ENCODE measurements around the gene CENPP. TPM values are rescaled to one million over a fixed set of nuclear protein-coding genes. Genes with fewer than 3 reads are reported as not detected.

CENPP gene
- polyA plus RNA-seq, 10 donors, result 4.3 to 7.8 (median 5.0) TPM

DNA sequence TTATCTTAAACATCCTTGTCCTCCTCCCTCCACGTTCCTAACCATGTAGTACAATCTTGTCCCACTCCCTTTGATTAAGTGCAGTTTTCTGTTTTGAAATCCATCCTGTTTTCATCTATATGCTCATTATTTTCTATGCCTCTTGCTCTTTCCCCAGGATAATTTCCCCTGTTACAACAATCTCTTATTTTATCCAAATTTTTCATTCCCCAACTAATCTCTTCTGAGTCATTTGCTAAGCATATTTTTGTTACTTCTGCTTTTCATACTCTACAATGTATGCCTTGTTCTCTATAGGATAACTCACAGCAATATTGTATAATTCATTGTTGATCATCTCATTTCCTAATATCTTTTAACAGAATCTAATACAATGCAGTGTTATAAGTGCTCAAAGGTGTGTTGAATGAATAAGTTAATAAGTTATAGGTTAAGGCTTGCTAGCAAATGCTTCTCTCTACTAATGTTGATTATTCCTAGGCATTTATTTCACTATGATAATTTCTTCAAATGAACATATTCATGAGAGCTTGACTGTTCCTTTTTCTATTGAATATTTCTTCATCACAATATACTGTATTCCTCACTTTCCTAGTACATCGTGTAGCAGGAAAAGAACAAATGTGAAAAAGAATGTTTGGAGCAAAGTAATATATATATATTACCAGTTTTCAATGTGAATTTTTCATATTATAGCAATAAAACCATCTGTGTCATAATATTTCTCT is 97.0 kb downstream of the CENPP start:
- peak in 1 of 3 donors; percentile 53 for DNase-seq

DNA sequence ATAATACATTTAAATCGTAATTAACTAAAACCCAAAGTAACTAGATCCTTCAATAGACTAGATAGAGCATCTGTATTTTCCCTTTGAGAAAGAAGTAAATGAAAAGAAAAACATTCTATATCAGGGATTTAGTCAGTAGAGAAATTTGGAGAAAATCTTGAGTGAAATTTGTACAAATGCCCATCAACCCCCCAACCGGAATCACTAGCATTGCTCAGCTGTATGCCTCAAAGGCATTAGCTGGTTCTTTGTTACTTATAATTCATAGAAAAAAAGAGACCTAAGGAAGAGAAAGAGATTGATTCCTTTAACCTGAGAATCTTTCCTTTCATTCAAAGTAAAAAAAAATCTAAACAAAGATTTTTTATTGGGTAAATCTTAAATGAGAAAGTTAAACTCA is 97.9 kb downstream of the CENPP start:
- DNase-seq, result peak in 1 of 3 donors; percentile 60

DNA sequence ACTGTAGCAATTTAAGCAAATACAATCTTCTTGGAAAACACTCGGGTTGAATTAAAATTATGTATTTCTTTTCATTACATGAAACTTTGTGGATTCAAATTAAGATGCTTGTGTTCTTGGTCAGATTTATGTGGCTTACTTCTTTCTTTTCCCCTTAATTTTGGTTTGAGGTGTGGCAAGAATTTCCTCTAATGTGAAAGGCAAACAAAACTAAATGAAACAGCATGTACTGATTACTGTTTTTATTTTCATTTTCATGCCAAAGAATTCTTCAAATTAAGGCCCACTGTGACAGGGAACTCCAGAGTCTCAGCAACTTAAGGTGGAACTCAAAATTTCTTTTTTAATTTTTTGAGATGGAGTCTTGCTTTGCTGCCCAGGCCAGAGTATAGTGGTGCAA is 98.6 kb downstream of the CENPP start, which contains the start of gene OMD:
TSS of gene OMD (minus strand) at position 132 of the 400 bp plus-strand sequence. CDS start 6,913 bp downstream, outside the sequence.
- DNase-seq, result peak in 1 of 3 donors; percentile 75

- peak in 2 of 3 donors; percentile 81 to 91 for DNase-seq
Measured at GRCh38 chr9:92425474-92425873, 99.7 kb downstream of the CENPP start.

GRCh38 chr9:92426501-92427145 is 100.9 kb downstream of the CENPP start:
- DNase-seq, result peak in 1 of 3 donors; percentile 77

DNA sequence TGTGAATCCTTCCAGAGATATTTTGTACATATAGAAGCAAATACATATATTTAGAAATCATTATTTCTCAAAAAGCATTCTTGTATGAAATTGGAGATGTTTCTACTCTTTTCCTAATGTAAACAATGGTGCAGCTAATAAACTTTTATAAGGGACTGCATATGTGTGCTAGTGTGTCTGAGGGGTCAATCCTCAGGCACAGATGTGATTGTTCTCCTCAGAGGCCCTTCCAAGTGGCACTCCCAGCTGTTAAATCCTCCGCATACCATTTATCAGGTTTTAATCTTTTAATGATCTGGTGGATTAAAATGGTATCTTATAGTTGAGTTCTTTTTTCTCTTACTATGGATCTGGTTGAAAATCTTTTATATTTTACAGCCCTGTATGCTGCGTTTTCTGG is 104.1 kb downstream of the CENPP start:
- no peak for DNase-seq

DNA sequence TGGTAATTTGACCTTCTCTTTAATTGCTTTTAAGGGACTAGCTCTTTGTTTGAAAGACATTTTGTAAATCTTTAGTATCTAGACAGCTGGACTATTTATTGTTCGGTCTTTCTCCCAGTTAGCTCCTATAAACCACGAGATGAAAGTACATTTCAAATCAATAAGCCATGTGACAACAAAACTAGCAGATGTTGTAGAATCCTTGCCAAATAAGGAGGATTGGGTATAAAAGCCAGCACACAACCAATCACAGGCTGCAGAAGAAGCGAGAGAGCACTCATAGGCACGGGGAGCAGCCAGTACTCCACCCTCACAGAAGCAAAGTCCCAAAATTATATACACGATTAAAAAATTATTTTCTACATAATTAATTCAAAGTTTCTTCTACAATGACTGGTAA is 106.6 kb downstream of the CENPP start:
- DNase-seq, result peak in 2 of 3 donors; percentile 62 to 77

GRCh38 chr9:92432972-92433548 is 107.3 kb downstream of the CENPP start:
- DNase-seq, result no peak

GRCh38 chr9:92435263-92435662 is 109.5 kb downstream of the CENPP start:
- DNase-seq, result no peak

DNA sequence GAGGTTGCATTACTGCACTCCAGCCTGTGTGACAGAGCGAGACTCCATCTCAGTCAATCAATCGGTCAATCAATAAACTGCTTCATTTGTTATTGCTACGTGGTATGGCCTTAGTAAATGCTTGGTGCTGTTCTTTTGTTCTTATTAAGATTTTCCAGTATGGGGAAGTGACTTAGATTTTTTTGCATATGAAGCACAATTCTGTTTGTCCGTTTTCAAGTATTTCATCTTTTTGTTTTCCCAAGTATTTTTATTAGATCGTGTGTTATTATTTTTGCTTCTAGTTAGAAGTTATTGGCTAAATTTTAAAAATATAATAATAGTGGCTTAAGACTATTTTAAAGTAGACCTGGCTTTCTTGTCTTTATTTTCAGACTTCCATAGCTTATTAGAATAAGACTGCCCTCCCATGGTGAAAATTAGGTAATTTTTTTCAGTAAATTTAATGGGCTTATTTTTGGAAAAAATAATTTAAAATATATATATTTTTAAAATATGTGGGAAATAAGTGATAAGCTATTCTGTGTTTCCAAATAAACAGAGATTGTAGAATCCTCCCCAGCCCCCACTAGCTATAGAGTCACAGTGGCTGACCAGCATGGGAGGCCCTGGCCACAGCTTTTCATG is 113.3 kb downstream of the CENPP start:
- DNase-seq, result peak in 2 of 3 donors; percentile 18 to 56

- DNase-seq, result peak in 2 of 3 donors; percentile 15 to 38
Measured at GRCh38 chr9:92439921-92440750, 114.4 kb downstream of the CENPP start.

GRCh38 chr9:92440751-92441046 is 114.9 kb downstream of the CENPP start:
- no peak for DNase-seq

DNA sequence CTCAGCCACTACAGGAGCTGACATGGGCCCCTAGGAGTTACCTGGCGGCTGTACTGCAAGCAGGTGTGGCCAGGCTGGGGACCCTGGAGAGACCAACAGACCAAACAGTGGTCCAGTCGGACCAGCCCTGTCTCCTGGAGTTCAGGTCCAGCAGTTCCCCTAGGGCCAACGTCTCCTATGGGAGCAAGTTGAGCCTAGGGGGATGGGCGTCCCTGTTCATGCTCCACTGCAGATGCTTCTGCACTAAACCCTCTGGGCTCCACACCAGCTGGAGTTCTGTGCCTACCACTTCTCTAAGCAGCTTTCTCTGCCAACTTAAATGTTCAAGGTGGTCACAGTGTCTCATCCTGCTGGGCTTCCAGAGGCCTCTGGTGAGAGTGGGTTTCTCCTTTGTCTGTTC is 119.1 kb downstream of the CENPP start:
- no peak for DNase-seq

DNA sequence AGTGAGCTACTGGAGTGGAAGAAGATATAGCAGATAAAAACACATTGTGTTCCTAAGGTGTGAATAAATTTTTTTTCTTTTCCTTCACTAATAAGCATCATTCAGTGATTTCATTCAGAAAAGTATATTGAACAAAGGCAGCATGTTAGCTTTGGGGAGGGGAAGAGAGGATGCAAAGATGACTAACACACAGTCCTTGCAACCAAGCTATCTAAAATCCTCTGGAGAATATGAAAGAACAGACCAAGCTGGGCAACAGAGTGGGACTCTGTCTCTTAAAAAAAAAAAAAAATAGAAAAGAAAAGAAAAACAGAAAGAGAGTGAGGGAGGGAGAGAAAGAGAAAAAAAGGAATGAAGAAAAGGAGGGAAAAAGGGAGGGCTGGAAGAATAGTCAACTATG is 120.8 kb downstream of the CENPP start:
- no peak for DNase-seq

GRCh38 chr9:92455217-92455616 is 129.5 kb downstream of the CENPP start:
- DNase-seq, result no peak

DNA sequence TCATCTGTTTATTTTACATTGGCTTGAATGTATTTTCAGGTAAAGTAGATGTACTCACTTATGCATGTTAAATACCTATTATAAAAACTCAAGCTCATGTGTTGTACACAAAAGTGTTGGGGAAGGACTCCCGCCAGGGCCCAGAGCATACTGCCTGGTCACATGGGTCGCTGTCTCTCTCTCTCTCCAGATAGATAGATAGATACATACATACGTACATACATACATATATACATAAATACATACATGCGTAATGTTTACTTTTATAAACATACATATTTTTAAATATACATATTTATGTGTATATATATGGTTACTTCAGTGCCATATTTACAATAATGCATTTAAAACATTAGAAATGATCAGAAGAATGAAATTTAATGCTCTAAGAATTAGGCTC is 131.8 kb downstream of the CENPP start:
- no peak for DNase-seq

DNA sequence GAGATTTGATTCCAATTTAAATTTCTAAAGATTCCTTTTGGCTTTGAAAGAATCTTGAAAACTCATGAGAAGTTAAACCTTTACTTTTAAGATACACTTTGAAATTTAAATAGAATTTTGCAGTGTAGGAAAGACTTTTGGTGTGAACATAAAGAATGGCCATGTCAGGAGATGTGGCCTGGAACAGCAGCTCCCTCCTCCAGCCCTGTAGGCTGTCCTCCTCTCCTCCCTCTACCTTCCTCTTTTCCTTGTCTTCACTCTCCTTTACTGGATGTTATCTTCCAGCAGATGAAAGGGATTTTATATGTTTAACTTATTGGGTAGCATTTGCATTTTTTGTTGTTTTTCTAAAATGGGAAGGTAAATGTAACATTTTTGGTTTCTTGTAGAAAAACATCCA is 137.6 kb downstream of the CENPP start:
- DNase-seq, result no peak

GRCh38 chr9:92463984-92464383 is 138.2 kb downstream of the CENPP start:
- DNase-seq, result peak in 1 of 3 donors; percentile 79

- no peak for DNase-seq
Measured at GRCh38 chr9:92467041-92467440, 141.3 kb downstream of the CENPP start.

DNA sequence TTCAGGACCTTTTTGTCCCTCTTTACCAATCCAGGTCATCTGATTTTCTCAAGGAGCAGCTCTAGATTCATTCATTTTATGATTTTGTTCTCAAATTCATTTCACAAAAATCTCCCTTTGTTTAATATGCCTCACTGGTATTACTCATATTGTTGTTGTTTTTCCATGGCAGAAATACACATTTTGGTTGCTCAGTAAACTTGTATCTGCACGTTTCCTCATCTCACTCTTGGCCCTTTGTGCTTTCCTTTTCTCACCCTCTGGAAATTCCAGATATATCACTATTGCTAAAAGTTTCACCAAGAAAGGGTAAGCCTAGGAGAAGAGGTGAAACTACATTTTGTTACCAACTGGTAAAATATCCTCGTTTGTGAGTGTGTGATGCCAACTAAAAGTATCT is 141.8 kb downstream of the CENPP start:
- DNase-seq, result no peak

- DNase-seq, result no peak
Measured at GRCh38 chr9:92468206-92468605, 142.5 kb downstream of the CENPP start.

GRCh38 chr9:92474587-92474986 is 148.8 kb downstream of the CENPP start:
- DNase-seq, result peak in 2 of 3 donors; percentile 47 to 70

Measured in muscle of back (tissue), 11 donors.